ENCODE results near the gene EPB41L2.

Gene EPB41L2

DNA sequence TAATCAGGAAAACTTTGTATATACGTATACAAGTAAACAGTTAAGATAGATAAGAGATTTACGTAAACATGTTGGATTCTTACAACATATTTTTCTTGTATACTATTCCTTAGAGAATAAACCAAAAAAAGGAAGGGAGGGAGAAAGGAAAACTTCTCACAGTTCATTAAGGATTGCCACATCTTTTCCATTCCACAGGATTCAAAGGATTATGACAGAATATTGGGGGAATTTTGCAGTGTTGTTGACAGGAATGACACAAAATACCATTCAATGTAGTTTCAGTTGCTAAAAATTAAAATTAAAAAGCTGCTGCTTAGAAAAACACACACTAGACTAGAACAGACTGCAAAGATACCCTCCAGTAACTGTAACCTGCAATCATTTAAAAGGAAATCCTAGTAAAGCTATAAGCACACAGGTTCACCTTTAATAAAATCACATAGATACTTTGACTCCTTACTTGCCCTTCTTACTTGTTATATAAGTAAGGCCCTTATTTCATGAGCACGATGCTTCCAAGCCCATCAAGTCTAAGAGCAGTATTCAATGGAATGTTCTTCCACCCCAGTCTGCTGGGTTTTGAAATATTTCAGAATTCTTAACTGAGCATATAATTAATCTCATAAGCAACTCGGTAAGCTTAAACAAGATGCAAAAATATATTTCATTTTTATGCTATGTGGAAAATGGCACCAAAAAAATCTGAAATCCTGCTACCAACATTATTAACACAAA, 128.0 kb downstream of the EPB41L2 start:
- no peak for TF ChIP-seq FOXP2 (optimal IDR thresholded peaks at IDR 0.05; ENCODE audit: borderline replicate concordance, extremely low read depth, extremely low read length, insufficient read depth)
- no peak for TF ChIP-seq SIN3A (IDR thresholded peaks at IDR 0.05; ENCODE audit: borderline replicate concordance, insufficient read depth, low read length)
- TF ChIP-seq, protein P1, sequence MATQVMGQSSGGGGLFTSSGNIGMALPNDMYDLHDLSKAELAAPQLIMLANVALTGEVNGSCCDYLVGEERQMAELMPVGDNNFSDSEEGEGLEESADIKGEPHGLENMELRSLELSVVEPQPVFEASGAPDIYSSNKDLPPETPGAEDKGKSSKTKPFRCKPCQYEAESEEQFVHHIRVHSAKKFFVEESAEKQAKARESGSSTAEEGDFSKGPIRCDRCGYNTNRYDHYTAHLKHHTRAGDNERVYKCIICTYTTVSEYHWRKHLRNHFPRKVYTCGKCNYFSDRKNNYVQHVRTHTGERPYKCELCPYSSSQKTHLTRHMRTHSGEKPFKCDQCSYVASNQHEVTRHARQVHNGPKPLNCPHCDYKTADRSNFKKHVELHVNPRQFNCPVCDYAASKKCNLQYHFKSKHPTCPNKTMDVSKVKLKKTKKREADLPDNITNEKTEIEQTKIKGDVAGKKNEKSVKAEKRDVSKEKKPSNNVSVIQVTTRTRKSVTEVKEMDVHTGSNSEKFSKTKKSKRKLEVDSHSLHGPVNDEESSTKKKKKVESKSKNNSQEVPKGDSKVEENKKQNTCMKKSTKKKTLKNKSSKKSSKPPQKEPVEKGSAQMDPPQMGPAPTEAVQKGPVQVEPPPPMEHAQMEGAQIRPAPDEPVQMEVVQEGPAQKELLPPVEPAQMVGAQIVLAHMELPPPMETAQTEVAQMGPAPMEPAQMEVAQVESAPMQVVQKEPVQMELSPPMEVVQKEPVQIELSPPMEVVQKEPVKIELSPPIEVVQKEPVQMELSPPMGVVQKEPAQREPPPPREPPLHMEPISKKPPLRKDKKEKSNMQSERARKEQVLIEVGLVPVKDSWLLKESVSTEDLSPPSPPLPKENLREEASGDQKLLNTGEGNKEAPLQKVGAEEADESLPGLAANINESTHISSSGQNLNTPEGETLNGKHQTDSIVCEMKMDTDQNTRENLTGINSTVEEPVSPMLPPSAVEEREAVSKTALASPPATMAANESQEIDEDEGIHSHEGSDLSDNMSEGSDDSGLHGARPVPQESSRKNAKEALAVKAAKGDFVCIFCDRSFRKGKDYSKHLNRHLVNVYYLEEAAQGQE (IDR thresholded peaks at IDR 0.05; ENCODE audit: insufficient read depth in 1 of 2, low read depth in 2 of 2, low read length in 2 of 2), result no peak
- TF ChIP-seq POLR2AphosphoS5 (IDR thresholded peaks at IDR 0.05; ENCODE audit: low read depth, low read length), result no peak
- no peak for TF ChIP-seq TAF1 (IDR thresholded peaks at IDR 0.05; ENCODE audit: borderline replicate concordance, insufficient read depth, low read length)

DNA sequence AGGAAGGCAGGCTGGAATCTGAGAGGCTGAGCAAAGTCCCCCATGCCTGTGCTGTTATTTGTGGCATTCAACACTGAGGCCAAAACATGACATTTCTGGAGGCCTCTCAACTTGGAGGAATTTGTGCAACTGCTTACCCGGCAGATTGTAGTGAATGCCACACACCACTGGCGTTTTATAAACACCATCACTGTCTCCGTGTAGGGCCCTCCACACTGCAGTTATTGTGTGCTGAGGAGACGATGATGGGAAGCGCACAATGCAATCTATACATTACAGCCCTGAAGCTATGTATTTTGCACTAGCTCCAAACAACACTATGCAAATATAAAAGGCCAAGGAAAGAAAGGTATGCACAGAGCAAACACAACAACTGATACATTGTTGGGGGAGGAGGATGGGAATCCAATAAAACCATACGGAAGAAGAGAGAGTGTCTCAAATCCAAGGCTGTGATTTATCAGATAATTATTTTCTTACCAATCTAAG, 129.3 kb downstream of the EPB41L2 start:
- TF ChIP-seq POLR2AphosphoS5 (IDR thresholded peaks at IDR 0.05; ENCODE audit: low read depth, low read length) (no peak), TAF1 (IDR thresholded peaks at IDR 0.05; ENCODE audit: borderline replicate concordance, insufficient read depth, low read length) (no peak), FOXP2 (optimal IDR thresholded peaks at IDR 0.05; ENCODE audit: borderline replicate concordance, extremely low read depth, extremely low read length, insufficient read depth) (no peak), SIN3A (IDR thresholded peaks at IDR 0.05; ENCODE audit: borderline replicate concordance, insufficient read depth, low read length) (no peak)
- TF ChIP-seq, protein P1 (IDR thresholded peaks at IDR 0.05; ENCODE audit: insufficient read depth in 1 of 2, low read depth in 2 of 2, low read length in 2 of 2), result no peak

DNA sequence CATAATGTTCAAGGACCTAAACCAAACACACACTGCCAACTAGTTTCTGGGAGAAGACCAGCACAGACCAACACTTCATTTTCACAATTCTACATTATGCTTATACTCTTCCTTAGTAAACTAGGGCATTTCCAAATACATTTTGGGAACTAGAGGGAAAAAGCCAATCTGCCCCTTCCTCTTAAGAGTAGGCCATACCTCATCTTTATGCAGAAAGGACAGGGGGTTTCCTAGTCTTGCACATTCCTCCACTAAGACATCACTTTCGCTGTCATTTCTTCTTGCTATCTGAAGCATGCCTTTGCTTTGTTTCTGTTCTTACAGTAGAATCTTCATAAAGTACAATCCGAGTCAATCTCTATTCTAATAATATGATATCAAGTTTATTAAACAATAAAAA, 130.1 kb downstream of the EPB41L2 start:
- TF ChIP-seq, protein P1 (IDR thresholded peaks at IDR 0.05; ENCODE audit: insufficient read depth in 1 of 2, low read depth in 2 of 2, low read length in 2 of 2), result no peak
- TF ChIP-seq FOXP2 (optimal IDR thresholded peaks at IDR 0.05; ENCODE audit: borderline replicate concordance, extremely low read depth, extremely low read length, insufficient read depth) (no peak), TAF1 (IDR thresholded peaks at IDR 0.05; ENCODE audit: borderline replicate concordance, insufficient read depth, low read length) (no peak), SIN3A (IDR thresholded peaks at IDR 0.05; ENCODE audit: borderline replicate concordance, insufficient read depth, low read length) (no peak), POLR2AphosphoS5 (IDR thresholded peaks at IDR 0.05; ENCODE audit: low read depth, low read length) (no peak)

DNA sequence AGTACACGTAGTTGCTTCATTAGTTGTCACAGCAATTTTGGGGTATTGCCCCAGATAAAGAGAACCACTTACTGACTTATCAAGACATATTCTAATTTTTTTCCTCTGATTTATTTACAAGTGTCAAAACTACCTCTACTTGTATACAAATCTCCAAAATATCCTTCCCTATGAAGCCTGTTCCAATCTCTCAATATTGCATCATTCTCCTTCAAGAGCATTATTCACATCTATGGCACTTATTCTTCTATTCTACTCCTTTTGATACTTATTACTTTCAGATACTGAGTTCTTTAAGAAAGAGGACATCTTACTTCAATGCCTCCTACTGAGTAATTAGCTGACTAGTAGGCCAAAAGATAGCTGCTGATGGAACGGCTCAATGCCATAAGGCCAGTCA, 130.6 kb downstream of the EPB41L2 start:
- no peak for TF ChIP-seq TAF1 (IDR thresholded peaks at IDR 0.05; ENCODE audit: borderline replicate concordance, insufficient read depth, low read length)
- no peak for TF ChIP-seq FOXP2 (optimal IDR thresholded peaks at IDR 0.05; ENCODE audit: borderline replicate concordance, extremely low read depth, extremely low read length, insufficient read depth)

DNA sequence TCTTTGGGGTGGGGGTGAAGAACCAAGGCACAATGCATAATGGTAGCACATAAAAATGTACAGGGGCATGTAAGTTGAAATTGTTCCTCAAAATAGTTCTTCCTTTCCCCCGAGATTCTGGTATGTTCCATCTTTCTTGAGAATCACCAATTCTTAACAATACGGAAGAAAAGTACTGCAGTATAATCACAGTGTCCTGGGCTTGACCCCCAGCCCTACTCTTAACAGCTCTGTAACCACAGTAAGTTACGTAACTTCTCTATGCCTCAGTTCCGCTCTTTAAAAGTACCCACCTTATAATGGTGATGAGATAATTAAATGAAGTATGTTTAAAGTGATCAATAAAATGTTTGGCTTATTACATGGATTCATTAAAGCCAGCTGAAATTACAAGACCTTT, 131.4 kb downstream of the EPB41L2 start:
- TF ChIP-seq TAF1 (IDR thresholded peaks at IDR 0.05; ENCODE audit: borderline replicate concordance, insufficient read depth, low read length), result no peak
- TF ChIP-seq POLR2AphosphoS5 (IDR thresholded peaks at IDR 0.05; ENCODE audit: low read depth, low read length), result no peak
- TF ChIP-seq SIN3A (IDR thresholded peaks at IDR 0.05; ENCODE audit: borderline replicate concordance, insufficient read depth, low read length), result no peak
- TF ChIP-seq FOXP2 (optimal IDR thresholded peaks at IDR 0.05; ENCODE audit: borderline replicate concordance, extremely low read depth, extremely low read length, insufficient read depth), result no peak
- TF ChIP-seq, protein P1 (IDR thresholded peaks at IDR 0.05; ENCODE audit: insufficient read depth in 1 of 2, low read depth in 2 of 2, low read length in 2 of 2), result no peak
